Stimulated activated CD8-positive, alpha-beta memory T cell treated with anti-CD3 and anti-CD28 coated beads, Interleukin-15, amount 100 ng/mL, for 24 hours (primary cell): ENCODE data around the gene NUMA1.
A peak's percentile ranks its signal among the peaks of the same experiment; 100 is the strongest.

Experiments
- DNase-seq: peaks from one replicate; pipeline ENCODE4 v3.0.0-alpha.2; 2020; ENCODE audit warnings: low read depth

Gene NUMA1

GRCh38 chr11:72058416-72059034 is 21.8 kb downstream of the NUMA1 start:
- DNase-seq, result no peak

GRCh38 chr11:72048766-72049460 is 31.4 kb downstream of the NUMA1 start:
- DNase-seq, result no peak

GRCh38 chr11:72045849-72046248 is 34.5 kb downstream of the NUMA1 start:
- no peak for DNase-seq

DNA sequence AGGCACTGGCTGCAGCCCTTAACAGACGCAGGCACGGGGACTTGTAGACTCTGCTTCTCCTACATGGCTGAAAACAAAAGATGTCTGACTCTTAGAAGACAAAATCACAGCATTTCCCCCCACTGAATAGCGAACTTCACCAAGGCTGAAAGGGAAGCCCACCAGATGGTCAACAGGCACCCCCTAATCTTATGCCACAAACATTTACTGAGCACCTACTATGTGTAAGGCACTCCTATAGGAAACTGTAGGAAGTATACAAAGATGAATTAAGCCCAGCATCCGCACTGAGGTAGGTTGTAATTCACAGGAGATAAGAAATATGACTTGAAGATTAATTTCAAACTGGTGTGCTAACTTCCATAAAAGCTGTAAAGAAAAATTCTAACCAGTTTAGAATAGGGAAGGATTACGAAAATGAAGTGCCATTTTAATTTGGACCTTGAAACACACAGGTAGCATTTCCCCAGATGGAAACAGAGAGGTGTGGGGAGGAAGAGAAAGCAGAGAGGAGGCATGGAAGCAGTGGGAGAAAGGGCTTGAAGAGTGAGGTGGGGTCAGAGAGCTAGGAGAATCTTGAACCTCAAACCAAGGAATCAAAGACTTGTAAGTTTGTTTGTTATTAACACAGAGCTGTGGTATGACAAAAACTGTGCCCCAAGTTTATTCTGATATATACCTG is 38.1 kb downstream of the NUMA1 start:
- no peak for DNase-seq

GRCh38 chr11:72041364-72042063 is 38.8 kb downstream of the NUMA1 start:
- DNase-seq, result no peak

- peak; percentile 42 for DNase-seq
Observed at GRCh38 chr11:72040491-72041363, 39.6 kb downstream of the NUMA1 start.

DNA sequence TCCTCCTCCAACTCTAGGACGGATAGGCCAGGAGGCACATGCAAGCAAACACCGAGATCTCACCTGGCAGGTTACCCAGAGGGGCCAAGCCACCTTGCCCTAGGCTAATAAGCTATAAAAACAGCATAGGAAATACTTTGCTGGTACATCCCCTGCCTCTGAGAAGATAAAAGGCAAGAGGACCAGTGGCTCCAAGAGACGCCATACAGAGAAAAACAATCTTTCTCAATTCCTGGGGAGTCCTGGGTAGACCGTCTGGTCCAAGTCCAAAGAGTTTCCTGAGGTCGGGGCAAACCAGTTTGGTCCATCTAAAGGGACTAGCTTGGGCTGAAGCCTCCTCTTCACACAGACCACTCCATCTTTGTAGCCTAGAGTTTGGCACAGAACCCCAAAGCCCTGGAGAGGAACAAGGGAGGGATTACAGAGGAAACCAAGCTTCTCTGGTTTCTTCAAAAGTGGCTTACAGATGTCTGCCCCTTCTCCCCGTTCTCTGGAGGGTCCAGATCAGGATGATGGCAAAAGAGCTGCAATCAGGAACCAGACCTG is 40.4 kb downstream of the NUMA1 start:
- no peak for DNase-seq

DNA sequence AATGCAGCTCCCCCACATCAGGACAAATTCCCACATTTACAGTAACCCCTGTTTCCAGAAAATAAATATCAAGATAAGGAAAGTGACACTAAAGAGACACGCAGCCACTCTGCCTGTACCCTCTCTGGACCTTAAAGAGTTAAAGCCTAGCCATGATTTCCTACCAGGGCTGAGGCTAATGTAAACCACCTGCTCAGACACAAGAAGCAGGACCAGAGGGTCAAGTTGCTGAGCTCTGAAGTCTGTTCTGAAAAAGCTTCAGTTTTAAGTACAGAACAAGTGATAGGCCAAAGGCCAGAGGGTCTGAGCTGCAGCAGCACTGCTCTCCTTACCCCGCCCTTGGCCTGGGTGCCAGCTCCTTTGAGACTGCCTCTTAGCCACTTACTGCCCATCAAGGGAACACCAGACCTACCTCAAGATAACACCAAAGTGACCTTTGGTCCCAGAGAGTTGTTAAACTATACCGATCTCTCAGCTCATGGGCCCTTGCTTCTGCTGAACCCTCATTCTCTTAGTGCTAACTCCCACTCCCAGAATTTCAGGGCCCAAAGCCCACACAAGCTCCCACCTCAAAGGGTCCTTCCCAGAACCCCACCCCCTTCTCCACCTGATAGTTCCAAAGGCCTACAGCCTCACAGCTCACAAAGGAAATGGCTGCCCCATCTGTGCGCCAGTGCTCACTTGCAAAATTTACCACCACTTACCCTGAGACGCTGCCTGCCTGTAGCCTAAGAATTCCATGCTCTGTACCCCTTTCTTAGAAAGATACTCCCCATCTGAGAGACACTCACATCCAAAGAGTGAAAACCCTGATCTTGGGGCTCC is 41.1 kb downstream of the NUMA1 start:
- DNase-seq, result no peak

GRCh38 chr11:72038491-72038890 is 41.9 kb downstream of the NUMA1 start:
- no peak for DNase-seq

DNA sequence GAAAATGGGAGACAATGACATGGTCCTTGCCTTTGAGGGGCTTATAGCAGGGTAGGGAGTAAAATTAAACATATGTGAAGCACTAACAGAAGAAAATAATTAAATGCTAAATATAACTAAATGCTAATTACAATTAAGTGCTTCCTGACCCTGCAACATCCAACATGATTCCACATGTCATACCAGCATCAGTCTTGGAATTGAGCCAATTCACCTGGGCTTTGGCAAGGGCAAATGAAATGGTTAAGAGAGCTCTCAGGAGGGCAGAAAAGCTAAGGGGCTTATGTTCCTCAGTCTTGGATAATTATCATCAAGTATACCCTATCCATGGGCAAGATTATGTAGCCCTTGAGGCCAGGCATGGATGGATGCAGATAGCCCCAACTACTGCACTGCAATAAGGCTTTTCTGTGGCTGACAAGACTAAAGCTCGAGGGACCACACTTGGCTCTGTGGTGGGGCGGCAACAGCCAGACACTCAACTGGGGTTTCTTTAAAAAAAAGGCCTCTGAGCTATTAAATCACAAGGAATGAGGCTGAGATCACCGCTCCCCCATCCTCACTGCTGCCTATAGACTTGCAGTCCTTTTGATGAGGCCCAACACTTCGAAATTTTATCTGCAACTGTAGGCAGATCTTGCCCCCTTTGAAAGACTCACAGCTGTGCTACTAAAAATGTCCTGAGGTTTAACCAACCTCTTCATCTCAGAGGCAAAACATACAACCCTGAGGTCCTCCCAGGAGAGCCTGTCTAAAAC is 42.6 kb downstream of the NUMA1 start:
- no peak for DNase-seq

GRCh38 chr11:72036687-72037086 is 43.7 kb downstream of the NUMA1 start:
- no peak for DNase-seq

DNA sequence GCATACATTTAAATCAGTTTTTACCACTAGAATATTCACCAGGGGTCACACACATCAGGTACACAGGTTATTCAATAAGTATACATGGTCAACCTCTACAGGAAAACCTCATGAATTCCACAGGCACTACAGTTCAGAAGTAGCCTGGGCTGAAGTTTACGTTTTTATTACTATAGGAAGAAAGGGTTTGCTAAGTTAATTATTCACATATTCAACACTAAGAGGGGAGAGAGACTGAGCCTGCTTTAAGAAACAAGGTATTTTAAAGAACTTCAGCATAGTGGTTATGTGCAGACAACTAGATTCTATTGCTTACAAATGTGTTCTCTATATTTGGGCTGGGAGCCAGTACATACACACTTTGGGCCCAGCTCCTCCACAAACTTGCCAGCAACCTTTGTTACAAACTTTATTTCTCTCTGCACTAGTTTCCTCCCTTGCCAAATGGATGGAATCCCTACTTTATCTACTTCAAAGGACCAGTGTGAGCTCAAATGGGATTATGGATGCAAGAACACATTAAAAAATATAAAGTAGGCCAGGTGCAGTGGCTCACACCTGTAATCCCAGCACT is 49.8 kb downstream of the NUMA1 start:
- DNase-seq, result no peak

DNA sequence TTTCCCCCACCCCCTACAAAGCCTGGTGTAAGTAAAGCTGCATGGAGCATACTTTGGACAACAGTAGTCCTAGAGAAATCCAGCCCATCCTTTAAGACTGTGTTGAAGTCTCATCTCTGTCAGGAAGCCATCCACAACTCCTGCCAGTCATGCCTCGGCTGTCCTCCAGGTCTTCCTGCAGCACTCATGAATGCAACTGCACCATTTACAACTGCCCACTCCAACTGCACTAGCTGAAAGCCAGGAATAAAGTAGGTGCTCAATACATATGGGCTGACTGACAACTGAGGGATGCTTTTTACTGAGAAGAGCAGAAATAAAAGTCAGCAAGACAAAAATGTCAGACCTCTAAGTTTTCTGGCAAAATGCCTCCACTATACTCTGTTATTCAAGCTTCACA is 54.3 kb downstream of the NUMA1 start:
- no peak for DNase-seq

DNA sequence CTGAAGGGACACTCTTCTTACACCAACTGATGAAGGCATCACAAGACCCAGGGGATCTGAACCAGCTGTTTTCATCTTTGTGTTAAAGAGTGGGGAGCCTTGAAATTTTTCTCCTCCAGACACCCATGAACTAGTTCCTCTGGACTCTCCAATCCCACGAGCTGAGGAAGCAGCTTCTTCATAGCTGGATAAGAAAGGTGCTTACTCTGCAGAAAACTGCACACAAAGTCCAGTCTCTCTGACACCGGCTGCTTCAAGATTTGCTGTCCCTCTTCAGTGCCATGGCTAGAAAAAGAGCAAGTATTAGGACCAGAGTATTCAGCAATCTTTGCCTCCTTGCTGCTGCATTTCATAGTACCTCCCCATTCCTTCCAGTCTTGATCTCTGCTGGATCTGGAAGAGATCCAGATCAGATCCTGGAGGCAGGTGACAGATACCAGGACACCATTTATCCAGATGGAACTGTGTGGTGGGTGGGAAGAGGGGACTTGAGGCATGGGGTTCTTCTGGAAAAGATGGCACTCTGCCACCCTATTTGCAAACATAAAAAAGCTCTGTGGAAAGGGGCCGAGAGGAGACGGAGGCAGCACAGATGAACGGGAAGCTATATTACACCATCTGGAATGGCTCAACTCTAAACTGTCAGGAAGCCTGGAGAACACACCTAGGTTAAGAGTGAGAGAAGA is 56.1 kb downstream of the NUMA1 start:
- no peak for DNase-seq

- no peak for DNase-seq
Observed at GRCh38 chr11:72023335-72023734, 57.0 kb downstream of the NUMA1 start.

DNA sequence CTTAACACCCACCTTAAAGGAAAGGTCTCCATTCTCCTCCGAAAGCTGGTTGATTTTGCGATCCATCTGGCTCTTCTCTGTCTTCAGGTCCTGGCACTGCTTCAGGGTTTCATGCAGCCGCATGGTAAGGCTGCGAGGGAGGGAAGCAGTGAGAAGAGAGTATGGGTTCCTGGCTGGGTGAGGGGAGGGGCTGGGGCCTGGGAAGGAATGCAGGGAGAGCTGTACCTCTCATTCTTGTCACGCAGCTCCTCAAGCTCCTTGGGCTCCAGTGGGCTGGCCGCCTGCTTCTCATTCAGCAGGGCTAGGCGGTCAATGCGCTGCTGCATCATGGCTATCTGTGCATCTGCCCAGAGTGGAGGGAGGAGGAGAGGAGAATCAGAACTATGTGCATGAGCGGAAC is 62.2 kb downstream of the NUMA1 start:
- no peak for DNase-seq

DNA sequence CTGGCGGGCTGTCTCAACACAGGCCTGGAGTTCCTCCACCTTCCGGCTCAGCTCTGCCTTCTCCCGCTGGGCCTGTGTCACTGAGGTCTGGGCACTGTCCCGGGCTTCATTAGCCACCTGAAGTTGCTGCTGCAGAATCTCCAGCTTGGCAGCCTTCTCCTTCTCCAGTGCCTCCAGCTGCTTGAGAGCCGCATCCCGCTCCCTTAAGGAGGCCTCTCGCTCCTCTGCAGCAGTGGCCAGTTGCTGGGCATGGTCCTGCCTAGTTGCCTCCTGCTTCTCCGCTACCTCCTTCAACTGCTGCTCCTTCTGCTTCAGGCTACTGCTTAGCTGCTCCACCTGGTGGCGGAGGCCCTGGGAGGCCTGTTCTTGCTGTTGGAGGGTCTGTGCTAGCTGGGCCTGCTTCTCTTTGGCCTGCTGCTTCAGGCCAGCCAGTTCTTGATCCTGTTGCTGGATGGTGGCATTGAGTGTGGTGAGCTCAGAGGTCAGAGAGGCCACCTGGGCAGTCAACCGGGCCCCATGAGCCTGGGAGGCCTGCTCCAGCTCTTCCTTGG is 64.8 kb downstream of the NUMA1 start:
- DNase-seq, result no peak

GRCh38 chr11:72014761-72015320 is 65.5 kb downstream of the NUMA1 start:
- DNase-seq, result no peak
